ENCODE data around the gene RAD51B. TPM values are rescaled to one million over a fixed set of nuclear protein-coding genes. Genes with fewer than 3 reads are reported as not detected.

Gene RAD51B
- total RNA-seq, 4 donors from 2014 or later = 5.0 to 31.8 (median 20.6) TPM

GRCh38 chr14:68674538-68675232 lies 855.1 kb downstream of the RAD51B start:
- no peak for TF ChIP-seq POLR2A (IDR thresholded peaks at IDR 0.05)
- no peak for TF ChIP-seq CTCF (IDR thresholded peaks at IDR 0.05)
- no peak for TF ChIP-seq EP300 (IDR thresholded peaks at IDR 0.05; ENCODE audit: low read depth)
- no peak for TF ChIP-seq POLR2AphosphoS5 (IDR thresholded peaks at IDR 0.05)
- intact Hi-C loops (cut with DNase I; ENCODE audit: low total_unique reads) (no loop called here), in situ Hi-C loops (cut with MboI; ENCODE audit: low pct_ligation_motif_present in 1 of 4, low pct_unique_long_range_greater_than_20kb in 1 of 4, low sequenced_read_pairs in 3 of 4) (no loop called here)
- Histone ChIP-seq H3K27me3 (no peaks in the 10 kb centered on the region), H3K4me3 (no peak overlapping the region), H3K4me1 (peaks cover 12 to 28% (median 14%) of the 10 kb centered on the region in 4 donors), H3K36me3 (no peaks in the 10 kb centered on the region), H3K27ac (no peak overlapping the region), H3K9me3 (no peaks in the 10 kb centered on the region)
- 79 to 86% methylated on average over 1 to 5 of the region's 5 CpGs for WGBS, 2 donors (ENCODE audit: low coverage in 1 of 2)
- DNase-seq = no peak

- in situ Hi-C loops (cut with MboI; ENCODE audit: low pct_ligation_motif_present in 1 of 4, low pct_unique_long_range_greater_than_20kb in 1 of 4, low sequenced_read_pairs in 3 of 4) (no loop called here), intact Hi-C loops (cut with DNase I; ENCODE audit: low total_unique reads) (no loop called here)
- no peaks in the 10 kb centered on the region for H3K9me3 ChIP-seq
- no peak overlapping the region for H3K4me3 ChIP-seq
- peaks cover 10 to 23% (median 12%) of the 10 kb centered on the region in 4 donors for H3K4me1 ChIP-seq
- H3K36me3 ChIP-seq = no peaks in the 10 kb centered on the region
- TF ChIP-seq CTCF (IDR thresholded peaks at IDR 0.05) = no peak
- no peak overlapping the region for H3K27ac ChIP-seq
- no peak for DNase-seq
- WGBS, 2 donors (ENCODE audit: low coverage in 1 of 2) = 92 to 100% methylated on average over 1 of the region's 1 CpG
- H3K27me3 ChIP-seq = no peaks in the 10 kb centered on the region
Measured at GRCh38 chr14:68675233-68675577, 855.6 kb downstream of the RAD51B start.

- WGBS, 2 donors (ENCODE audit: low coverage in 1 of 2) = 73 to 88% methylated on average over 2 to 11 of the region's 11 CpGs
- intact Hi-C loops (cut with DNase I; ENCODE audit: low total_unique reads) (no loop called here), in situ Hi-C loops (cut with MboI; ENCODE audit: low pct_ligation_motif_present in 1 of 4, low pct_unique_long_range_greater_than_20kb in 1 of 4, low sequenced_read_pairs in 3 of 4) (no loop called here)
- H3K36me3 ChIP-seq = no peaks in the 10 kb centered on the region
- peaks cover 10 to 32% (median 15%) of the 10 kb centered on the region in 4 donors for H3K4me1 ChIP-seq
- H3K27me3 ChIP-seq = no peaks in the 10 kb centered on the region
- H3K4me3 ChIP-seq = no peak overlapping the region
- no peak for TF ChIP-seq POLR2AphosphoS5 (IDR thresholded peaks at IDR 0.05)
- TF ChIP-seq CTCF (IDR thresholded peaks at IDR 0.05) = no peak
- no peak for TF ChIP-seq POLR2A (IDR thresholded peaks at IDR 0.05)
- TF ChIP-seq EP300 (IDR thresholded peaks at IDR 0.05; ENCODE audit: low read depth) = no peak
- no peaks in the 10 kb centered on the region for H3K9me3 ChIP-seq
- no peak overlapping the region for H3K27ac ChIP-seq
- no peak for DNase-seq
Measured at GRCh38 chr14:68676511-68676943, 856.9 kb downstream of the RAD51B start.

GRCh38 chr14:68677476-68677875 lies 857.9 kb downstream of the RAD51B start:
- H3K4me3 ChIP-seq = no peak overlapping the region
- intact Hi-C loops (cut with DNase I; ENCODE audit: low total_unique reads) = no loop called here
- 89 to 91% methylated on average over 4 to 7 of the region's 7 CpGs for WGBS, 2 donors (ENCODE audit: low coverage in 1 of 2)
- in situ Hi-C loops (cut with MboI; ENCODE audit: low pct_ligation_motif_present in 1 of 4, low pct_unique_long_range_greater_than_20kb in 1 of 4, low sequenced_read_pairs in 3 of 4) = no loop called here
- no peaks in the 10 kb centered on the region for H3K36me3 ChIP-seq
- peaks cover 4 to 34% (median 17%) of the 10 kb centered on the region in 4 donors for H3K4me1 ChIP-seq
- TF ChIP-seq CTCF (IDR thresholded peaks at IDR 0.05) (no peak), POLR2AphosphoS5 (IDR thresholded peaks at IDR 0.05) (no peak), POLR2A (IDR thresholded peaks at IDR 0.05) (no peak), EP300 (IDR thresholded peaks at IDR 0.05; ENCODE audit: low read depth) (no peak)
- no peaks in the 10 kb centered on the region for H3K27me3 ChIP-seq
- H3K27ac ChIP-seq = no peak overlapping the region
- DNase-seq = no peak
- H3K9me3 ChIP-seq = no peaks in the 10 kb centered on the region
